Hepatocyte (in vitro differentiated cells): ENCODE data around the gene DEAF1.

ENCODE experiments used
- EZH2 ChIP-seq: fragments of 200-600 bp; sonication (generic); IDR thresholded peaks from 2 replicates; pipeline ENCODE4 v1.6.1; 2016; ENCODE audit warnings: antibody characterized with exemption, mild to moderate bottlenecking, borderline replicate concordance
- EZH2phosphoT487 ChIP-seq: fragments of 200-600 bp; sonication (generic); IDR thresholded peaks from one replicate; pipeline ENCODE4 v1.6.1; 2018; ENCODE audit warnings: antibody characterized with exemption, mild to moderate bottlenecking, low read depth, moderate library complexity; ENCODE audit not compliant: unreplicated experiment, severe bottlenecking
- TF ChIP-seq, protein P1 (sequence below): fragments of 200-600 bp; sonication (generic); IDR thresholded peaks from 2 replicates; pipeline ENCODE4 v1.5.1; 2016; ENCODE audit warnings: antibody characterized with exemption, mild to moderate bottlenecking; ENCODE audit not compliant: poor library complexity

- TF ChIP-seq, protein P1, sequence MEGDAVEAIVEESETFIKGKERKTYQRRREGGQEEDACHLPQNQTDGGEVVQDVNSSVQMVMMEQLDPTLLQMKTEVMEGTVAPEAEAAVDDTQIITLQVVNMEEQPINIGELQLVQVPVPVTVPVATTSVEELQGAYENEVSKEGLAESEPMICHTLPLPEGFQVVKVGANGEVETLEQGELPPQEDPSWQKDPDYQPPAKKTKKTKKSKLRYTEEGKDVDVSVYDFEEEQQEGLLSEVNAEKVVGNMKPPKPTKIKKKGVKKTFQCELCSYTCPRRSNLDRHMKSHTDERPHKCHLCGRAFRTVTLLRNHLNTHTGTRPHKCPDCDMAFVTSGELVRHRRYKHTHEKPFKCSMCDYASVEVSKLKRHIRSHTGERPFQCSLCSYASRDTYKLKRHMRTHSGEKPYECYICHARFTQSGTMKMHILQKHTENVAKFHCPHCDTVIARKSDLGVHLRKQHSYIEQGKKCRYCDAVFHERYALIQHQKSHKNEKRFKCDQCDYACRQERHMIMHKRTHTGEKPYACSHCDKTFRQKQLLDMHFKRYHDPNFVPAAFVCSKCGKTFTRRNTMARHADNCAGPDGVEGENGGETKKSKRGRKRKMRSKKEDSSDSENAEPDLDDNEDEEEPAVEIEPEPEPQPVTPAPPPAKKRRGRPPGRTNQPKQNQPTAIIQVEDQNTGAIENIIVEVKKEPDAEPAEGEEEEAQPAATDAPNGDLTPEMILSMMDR: no peak
- TF ChIP-seq EZH2 (no peak), EZH2phosphoT487 (no peak)
Measured at GRCh38 chr11:611001-611996, 83.7 kb downstream of the DEAF1 start.
